Keratinocyte (primary cell): ENCODE measurements around the gene CTXND1.

Experiments used
- CTCF ChIP-seq, 3 experiments: IDR thresholded peaks in 1 of 3; conservative IDR thresholded peaks in 1 of 3; optimal IDR thresholded peaks in 1 of 3; 2 replicates in 2 of 3; 3 replicates in 1 of 3; pipeline versions ENCODE3 to v1.5.1; 2011; ENCODE audit warnings: low read length in 3 of 3, mild to moderate bottlenecking in 3 of 3, moderate library complexity in 2 of 3, control low read depth in 1 of 3, inconsistent platforms in 1 of 3; ENCODE audit not compliant: insufficient read depth in 2 of 3; ENCODE audit errors: extremely low read depth in 1 of 3
- EZH2 ChIP-seq: IDR thresholded peaks from one replicate; pipeline ENCODE4 v1.6.1; 2012; ENCODE audit warnings: inconsistent platforms, mild to moderate bottlenecking, low read length, moderate library complexity

GRCh38 chr15:80266745-80267144 is 14.7 kb upstream of the CTXND1 start:
- no peak for TF ChIP-seq CTCF (optimal IDR thresholded peaks at IDR 0.05 in 1 of 3, IDR thresholded peaks at IDR 0.05 in 1 of 3, conservative IDR thresholded peaks at IDR 0.05 in 1 of 3; ENCODE audit: extremely low read depth in 1 of 3, insufficient read depth in 2 of 3, low read length in 3 of 3)
- no peak for TF ChIP-seq EZH2
